Superior temporal gyrus (tissue), 1 donor: ENCODE data around the gene MFRP.

ENCODE experiments used
- DNase-seq: peaks from one replicate; pipeline ENCODE4 v3.0.0-alpha.2; 2016; ENCODE audit errors: extremely low spot score

Gene MFRP

DNA sequence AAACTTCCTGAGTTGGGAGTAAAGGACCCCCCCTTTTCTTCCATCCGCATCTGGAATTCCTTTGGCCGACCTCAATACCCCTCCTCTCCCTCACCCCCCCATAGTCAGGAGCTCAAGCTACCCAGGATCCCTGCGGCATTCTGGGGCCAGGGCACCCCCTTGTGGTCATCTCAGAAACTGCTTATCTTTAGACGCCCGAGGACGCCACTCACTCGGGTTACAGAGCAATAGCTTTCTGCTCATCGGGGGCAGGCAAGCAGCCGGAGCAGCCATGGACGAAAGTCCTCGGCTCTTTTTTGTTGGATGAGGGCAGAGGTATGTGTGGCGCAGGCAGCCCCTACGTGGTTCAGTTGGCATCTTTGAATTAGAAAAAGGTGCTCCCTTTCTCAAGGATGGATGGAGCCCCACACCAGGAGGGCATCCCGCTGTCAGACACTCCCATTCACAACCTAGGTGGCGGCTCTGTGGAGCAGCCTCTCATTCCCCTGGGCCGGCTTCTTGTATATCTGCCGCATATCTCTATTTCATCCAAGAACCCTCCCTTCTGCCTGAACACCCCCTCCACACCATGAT is 8.1 kb downstream of the MFRP start:
- DNase-seq: peak; percentile 93

DNA sequence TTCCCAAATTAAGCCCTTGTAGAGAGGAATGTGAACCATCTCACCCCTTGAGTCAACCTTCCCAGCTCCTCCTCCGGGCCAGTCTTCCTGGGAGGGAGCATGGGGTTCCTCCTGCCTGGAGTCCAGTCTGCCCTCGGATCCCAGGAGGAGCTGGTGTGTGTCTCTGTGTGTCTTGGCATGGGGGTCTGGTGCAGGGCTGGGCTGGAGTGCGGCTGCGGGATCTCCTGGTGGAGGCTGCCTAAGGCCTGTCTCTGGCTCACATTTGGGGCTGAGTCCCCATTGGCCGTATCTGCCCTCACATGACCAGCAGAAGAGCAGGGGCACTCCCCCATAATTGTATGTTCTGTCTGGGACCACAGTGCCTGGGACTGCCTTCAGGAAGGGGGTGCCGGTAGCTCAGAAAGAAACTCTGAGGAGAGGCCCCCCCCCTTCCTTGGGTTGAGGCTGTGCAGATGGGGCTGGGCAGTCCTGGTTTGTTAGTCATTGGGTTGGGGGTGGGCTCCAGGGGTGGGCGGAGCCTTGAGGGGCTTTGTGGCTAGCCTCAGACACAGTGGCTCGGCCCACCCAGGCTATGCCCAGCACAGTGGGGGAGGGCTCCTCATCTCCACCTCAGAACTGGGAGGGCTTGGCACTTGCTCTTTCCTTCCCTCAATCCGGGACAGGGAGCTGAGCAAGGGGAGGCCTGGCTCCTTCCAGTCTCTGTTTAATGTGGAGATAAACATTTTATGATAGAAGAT is 8.8 kb downstream of the MFRP start:
- DNase-seq: no peak

DNA sequence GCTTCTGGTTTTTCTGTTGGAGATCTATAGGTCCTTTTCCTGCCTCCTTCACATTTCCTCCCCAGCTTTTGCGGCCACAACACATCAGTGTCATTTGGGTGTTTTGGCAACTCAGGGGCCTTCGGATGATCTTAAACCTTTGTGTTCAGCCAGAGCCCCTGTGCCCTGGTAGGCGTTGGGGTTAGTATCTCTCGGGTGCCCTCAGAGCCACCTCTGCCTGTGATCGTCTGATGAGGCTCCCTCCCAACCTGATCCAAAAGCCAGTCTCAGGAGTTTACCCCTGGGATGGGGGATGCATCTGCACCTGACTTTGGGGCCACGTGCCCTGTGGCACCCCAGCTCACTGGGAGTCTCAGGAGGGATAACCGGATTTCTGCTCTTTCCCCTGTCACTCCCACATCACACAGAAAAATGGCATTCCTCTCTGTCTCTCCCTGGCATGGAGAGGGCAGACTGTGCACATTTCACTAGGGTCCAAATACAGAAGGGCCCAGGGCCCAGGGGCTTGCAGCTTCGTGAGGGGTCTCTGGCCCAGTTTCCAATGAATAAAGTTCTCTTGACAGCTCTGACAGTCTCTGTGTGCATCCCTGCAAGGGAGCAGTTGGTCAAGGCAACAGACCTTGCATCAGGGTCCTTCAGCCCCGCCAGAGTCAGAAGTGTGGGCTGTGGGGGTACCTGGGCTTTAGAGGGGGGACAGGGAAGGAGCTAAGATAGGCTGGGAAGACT is 9.6 kb downstream of the MFRP start:
- DNase-seq: no peak

DNA sequence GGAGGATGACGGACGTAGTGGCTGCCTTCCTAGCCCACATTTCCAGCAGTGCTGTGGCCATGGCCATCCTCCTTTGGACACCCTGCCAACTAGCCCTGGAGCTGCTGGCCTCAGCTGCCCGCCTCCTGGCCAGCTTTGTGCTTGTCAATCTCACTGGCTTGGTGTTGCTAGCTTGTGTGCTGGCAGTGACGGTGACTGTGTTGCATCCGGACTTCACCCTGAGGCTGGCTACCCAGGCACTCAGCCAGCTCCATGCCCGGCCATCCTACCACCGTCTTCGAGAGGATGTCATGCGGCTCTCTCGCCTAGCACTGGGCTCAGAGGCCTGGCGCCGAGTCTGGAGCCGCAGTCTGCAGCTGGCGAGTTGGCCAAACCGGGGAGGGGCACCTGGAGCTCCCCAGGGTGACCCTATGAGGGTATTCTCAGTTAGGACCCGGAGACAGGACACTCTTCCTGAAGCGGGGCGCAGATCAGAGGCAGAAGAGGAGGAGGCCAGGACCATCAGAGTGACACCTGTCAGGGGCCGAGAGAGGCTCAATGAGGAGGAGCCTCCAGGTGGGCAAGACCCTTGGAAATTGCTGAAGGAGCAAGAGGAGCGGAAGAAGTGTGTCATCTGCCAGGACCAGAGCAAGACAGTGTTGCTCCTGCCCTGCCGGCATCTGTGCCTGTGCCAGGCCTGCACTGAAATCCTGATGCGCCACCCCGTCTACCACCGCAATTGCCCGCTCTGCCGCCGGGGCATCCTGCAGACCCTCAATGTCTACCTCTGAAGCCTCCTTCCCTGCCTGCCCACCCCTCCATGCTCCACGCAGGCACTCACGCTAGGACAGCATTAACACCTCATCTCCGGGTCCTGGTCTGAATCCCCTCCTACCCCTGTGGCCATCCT is 10.6 kb downstream of the MFRP start:
- no peak for DNase-seq

DNA sequence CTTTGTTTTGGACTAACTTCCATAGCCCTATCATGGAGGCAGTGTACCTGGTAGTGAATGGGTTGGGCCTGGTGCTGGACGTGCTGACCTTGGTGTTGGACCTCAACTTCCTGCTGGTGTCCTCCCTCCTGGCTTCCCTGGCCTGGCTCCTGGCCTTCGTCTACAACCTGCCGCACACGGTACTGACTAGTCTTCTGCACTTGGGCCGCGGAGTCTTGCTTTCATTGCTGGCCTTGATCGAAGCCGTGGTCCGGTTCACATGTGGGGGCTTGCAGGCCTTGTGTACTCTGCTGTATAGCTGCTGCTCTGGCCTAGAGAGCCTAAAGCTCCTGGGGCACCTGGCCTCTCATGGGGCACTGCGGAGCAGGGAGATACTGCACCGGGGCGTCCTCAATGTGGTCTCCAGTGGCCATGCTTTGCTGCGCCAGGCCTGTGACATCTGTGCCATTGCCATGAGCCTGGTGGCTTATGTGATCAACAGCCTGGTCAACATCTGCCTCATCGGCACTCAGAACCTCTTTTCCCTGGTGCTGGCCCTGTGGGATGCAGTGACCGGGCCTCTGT is 11.3 kb downstream of the MFRP start:
- DNase-seq: no peak

DNA sequence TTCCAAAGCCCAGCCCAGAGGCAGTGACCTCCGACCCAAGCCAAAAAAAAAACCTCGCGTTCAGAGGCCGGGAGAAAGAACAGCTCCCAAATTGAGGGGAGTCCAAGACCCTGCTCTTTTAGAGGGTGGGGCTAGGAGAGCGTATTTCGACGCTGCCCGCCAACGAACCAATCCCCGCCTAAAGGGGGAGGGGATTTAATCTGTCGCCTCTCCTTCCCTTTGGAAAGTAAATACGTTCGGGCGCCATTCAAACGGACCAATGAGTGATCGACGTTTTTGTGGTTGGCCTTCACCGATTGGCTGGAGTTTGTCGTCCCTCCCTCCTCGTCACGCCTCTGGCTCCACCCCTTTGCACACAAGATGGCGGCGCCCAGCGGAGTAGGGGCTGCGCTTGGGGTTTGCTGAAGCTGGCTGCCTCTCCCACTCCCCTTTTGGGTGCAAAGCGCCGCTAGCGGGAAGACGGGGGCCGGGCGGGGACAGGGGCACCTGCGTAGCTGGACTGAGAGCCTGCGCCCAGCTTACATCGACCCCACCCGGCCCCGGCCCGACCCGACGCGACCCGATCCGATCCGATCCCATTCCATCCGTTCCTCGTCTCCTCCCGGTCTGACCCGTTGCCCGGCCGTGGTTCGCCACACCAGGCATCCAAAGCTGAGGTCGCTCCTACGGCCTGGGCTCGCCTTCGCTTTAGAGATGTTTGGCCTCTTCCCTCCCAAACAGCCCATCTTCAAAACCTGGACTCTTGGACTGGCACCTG is 12.2 kb downstream of the MFRP start, which contains the start of gene RNF26:
Gene RNF26 (plus strand): TSS at position 354 of the 757 bp plus-strand sequence. CDS start 596 bp downstream, outside the sequence.
- DNase-seq: peak; percentile 99

DNA sequence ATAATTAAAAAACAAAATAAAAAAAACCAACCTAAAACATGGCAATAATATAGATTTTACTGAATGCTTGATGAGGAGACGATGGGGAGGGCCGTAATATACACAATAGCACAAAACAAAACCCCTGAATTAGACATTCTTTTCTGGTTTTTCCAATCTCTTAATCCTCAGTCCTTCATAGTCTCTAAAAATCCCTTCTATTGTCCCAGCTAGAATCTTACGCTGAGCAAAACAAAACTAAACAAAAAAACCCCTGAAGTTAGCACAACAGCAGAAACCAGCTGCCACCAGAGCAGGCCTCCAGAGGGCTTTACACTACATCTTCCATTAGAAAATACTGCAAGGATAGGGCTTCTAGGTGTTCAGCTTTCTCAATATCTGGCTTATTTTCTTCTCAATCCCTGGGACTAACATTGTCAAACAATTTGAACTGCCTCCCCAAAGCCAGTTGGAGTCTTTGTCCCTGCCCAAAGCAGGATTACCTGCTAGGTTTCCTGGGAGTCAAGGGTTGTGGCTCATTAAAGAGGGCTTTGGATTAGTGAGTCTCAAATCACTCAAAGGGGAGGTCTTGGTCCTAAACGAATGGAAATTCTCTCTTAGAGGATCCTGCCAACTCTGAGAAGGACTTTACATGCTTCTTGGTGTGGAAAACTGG is 14.3 kb downstream of the MFRP start:
- DNase-seq: no peak

DNA sequence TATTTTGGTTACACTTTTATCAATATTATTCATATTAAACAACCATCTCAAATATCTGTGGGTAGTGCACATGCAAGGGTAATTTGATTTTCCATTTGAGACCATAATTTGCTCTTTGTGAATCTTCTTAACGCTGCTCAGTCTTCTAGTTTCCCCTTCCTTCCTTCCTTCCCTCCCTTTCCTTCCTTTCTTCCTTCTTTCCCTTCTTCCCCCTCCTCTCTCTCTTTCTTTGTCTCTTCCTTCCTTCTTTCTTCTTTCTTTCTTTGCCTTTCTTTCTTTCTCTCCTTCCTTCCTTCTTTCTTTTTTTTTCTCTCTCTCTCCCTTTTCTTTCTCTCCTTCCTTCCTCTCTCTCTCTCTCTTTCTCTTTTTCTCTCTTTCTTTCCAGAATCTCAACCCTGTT is 16.3 kb downstream of the MFRP start:
- no peak for DNase-seq

DNA sequence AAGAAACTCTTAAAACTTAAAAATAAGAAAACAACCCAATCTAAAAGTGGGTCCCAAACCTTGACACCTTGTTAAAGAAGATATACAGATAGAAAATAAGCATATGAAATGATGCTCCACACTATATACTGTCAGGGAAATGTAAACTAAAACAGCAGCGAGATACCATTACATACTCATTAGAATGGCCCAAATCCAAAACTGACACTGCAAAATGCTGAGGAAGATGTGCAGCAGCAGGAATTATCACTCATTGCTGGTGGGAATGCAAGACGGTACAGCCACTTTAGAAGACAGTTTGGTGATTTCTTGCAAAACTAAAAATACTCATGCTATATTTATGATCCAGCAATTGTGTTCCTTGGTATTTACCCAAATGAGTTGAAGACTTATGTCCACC is 17.2 kb downstream of the MFRP start:
- no peak for DNase-seq

DNA sequence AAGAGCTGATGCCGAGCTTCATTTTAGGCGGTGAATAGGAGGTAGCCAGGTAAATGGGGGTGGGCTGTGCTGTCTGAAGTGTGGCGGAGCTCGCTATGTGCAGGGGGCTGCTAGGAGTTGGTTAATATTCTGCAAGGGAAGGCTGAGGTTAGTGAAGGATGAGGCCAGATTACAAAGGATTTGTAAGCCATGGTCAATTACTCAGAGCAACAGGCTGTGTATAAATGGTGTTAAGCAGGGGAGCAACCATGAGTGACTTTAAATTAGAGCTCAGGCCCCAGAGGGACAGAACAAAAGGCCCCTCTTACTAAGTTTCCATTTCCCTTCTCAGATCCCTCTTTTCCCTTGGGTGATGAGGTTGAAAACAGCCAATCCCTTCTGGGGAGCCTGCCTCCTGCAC is 22.3 kb downstream of the MFRP start:
- no peak for DNase-seq

DNA sequence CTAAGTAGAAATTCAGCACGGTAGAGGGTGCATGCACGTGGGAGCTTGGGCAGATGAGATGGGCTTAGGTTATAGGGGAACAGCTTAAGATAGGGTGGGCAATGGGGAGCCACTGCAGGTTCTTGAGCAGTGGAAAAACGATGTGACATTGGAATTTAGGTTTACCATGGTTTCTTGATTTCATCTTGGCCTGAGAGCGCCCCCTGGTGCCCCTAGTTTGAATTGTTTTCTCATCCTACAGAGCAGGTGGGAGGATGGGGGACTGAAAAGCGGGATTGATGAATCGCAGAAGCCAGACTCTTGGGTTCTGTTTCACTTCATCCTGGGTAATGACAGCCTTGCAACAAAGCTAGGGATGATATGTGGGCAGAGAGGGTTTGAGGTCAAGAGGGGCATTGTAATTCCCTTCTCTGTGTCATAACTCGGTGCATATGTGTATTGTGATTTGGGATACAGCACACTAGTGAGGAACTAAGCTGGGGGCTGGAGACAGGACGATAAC is 22.9 kb downstream of the MFRP start:
- peak; percentile 92 for DNase-seq

DNA sequence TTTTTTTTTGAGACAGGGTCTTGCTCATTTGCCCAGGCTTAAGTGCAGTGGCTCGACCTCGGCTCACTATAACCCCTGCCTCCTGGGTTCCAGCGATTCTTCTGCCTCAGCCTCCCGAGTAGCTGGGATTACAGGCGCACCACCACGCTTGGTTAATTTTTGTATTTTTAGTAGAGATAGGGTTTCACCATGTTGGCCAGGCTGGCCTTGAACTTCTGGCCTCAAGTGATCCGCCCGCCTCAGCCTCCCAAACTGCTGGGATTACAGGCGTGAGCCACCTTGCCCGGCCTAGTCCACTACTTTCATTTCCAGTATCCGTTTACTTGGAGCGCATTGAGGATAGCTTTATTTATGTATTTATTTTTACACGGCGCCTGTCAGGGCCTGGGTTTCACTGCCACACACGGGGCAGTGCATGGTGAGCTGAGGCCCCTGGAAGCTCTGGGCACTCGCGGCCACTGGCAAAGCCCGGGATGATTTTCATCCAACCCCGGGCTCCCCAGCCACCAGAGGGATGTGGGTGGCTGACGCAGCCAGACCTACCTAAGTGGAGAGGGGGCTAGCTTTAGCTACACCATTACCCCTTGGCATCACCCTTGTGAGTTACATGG is 23.5 kb downstream of the MFRP start:
- DNase-seq: no peak

DNA sequence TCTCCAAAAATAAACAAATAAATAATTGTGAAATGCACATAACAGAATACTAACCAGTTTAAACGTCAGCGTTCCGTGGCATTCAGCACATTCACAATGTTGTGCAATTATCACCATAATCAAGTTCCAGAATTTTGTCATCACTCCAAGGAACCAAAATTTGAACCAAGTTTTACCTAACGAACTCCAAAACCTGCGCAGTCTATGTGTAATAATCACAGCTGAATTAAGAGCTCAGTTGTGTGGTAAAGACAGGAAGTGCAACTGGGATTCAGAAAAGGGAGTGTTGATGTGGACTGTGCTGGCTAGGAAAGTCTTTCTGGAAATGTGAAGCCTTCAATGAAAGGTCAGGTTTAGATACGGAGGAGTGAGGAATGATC is 24.2 kb downstream of the MFRP start:
- no peak for DNase-seq

DNA sequence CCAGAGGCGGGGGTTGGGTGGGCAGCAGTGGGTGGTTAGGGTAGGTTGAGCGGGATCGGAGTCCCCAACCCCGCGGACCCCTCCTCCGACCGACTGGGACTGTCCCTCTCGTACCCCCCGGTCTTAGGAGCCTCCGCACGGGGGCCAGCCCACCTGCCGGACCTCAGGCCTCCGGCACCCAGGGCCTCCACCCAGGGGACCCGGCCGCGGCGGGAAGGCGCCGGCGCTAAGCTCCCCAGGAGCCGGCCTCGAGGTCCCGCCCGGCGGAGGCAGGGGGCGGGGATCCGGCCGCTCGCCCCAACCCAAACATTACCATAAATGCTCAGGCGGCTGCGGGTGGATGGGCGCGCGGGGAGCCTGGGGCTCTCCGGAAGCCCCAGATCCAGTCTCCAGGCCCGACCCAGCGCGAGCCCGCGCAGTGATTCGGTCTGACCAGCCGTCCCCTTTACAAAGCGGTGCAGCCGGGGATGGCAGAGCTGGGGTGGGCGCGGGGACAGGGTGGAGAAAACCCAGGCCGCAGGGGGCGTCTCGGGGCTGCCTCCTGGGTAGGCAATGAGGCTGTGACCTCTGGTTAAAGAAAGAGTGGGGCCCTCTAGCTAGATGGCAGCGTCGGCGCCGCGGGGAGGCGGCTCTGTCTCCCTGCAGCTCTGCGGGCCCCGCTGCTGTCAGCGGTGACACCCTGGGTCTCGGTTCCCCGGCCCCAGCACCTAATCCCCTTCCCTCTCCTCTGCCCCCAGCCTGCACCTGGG is 25.6 kb downstream of the MFRP start:
- peak; percentile 62 for DNase-seq

DNA sequence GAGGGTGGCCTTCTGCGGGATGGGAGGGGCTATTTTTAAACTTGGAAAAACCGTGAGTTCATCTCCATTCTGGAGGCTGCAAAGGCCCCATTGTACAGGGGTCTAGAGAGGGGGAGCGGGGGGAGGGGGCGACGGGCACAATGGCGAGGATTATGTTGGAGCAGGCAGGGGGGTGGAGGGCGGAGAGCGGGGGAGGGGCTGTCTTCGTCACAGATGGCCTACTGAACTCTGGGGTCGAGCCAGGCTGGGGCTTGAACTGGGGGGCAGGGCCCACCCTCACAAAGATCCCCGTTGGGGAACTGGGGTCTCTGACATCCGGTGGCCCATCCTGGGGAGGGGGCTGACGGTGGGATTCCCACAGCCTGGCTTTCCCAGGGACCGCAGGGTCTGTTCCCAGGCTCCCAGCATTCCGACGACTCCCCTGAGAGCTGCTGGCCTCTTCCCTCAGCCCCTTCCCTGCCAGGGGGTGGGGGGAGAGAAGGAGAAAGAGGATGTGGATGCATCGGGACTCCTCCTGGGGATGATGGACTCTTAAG is 26.2 kb downstream of the MFRP start:
- DNase-seq: peak; percentile 71

DNA sequence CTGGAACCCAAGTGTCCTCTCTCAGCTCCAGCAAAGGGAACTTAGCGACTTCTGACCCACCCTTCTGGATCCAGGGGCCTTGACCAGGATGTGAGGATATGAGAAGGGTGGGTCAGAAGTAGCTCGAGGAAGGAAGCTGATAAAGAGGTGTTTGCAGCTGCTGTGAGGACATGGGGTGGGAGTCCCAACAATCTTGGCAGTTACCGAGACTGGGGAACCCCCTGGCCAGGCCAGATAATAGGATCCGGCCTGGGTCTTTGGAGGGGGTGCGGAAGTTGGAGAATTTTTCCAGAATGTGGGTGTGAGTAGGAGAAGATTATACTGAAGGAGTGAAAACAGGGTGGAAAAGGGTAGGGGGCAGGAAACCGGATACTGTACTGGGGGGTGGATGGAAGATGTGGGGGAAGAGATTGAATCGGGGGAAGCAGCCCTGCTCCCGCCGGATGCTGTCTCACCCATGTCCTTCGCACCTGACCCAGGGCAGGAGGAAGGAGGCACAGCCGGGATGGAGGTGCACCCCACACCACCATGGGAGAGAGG is 26.7 kb downstream of the MFRP start:
- DNase-seq: no peak

DNA sequence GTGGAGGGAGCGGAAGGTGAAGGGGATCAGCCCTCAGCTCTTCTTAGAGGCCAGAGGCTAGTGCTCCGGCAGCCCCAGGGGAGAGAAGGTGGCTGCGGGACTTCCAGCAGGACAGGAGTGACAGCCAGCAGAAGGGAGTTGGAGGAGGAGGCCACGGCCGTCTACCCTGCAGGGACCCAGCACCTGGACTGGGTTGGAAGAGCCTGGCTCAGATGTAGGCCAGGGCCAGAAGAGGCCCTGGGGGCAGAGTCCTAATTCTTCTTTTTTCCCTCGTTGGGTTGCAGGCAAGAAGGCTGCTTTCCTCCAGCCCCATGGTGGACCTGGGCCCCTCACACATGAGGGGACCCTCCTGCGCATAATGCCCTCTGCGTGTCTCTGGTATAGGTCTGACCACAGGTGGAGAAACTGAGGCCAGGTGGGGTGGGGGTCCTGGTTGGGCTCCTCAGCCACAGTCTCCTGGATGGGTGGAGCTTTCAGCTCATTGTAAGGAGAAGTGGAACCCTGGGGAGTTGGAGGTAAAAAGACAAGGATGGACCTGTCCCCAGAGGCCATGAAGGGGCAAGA is 27.3 kb downstream of the MFRP start:
- DNase-seq: no peak
